ENCODE results near the gene TMEM208.

GRCh38 chr16:67180166-67180565 lies 46.8 kb upstream of the TMEM208 start:
- no peak for TF ChIP-seq CTCF (IDR thresholded peaks at IDR 0.05)
- no peak for TF ChIP-seq POLR2A (IDR thresholded peaks at IDR 0.05)

Data from esophagus squamous epithelium (tissue), 4 donors.